Suprapubic skin (tissue), 4 donors: ENCODE results near the gene DMAC2L.

ENCODE experiments used
- EP300 ChIP-seq: sonication (generic); formaldehyde crosslinking; IDR thresholded peaks from one replicate; pipeline ENCODE4 v1.6.1; 2017; ENCODE audit warnings: antibody characterized with exemption
- POLR2A ChIP-seq, 2 donors: fragments of 450-650 bp; IDR thresholded peaks; one replicate each; pipeline ENCODE4 v1.6.1; 2017; ENCODE audit warnings: antibody characterized with exemption in 2 of 2, mild to moderate bottlenecking in 2 of 2, moderate library complexity in 2 of 2
- POLR2AphosphoS5 ChIP-seq, 3 donors: sonication (generic); formaldehyde crosslinking; IDR thresholded peaks; one replicate each; pipeline ENCODE4 v1.6.1; 2017; ENCODE audit warnings: antibody characterized with exemption in 3 of 3
- TF ChIP-seq, protein P1 (sequence below), 2 donors: fragments of 200-600 bp in 1 of 2; fragments of 450-650 bp in 1 of 2; sonication (generic) in 1 of 2; IDR thresholded peaks; one replicate each; pipeline ENCODE4 v1.5.1; 2016 to 2019; ENCODE audit warnings: antibody characterized with exemption in 2 of 2, mild to moderate bottlenecking in 1 of 2, moderate library complexity in 1 of 2

DNA sequence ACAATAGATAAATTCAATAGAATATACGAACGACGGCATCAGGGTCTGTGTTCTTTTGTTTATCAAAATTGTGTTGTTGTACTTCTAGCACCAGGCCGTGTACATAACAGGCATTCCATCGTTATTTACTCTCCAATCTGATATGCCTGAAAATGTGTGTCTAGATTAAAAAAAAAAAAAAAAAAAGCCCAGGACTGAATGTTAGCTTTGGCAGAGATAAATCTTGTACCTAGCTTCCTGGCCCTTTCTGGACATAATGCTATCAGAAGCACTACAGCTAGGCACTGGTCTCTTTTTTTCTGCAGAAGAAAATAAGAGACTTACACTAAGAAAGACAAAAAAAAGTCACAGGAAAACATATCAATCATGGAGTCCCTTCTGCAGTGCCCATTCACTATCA is 47.5 kb downstream of the DMAC2L start:
- TF ChIP-seq POLR2AphosphoS5 (IDR thresholded peaks at IDR 0.05) (no peak), POLR2A (IDR thresholded peaks at IDR 0.05) (no peak), EP300 (no peak)
- TF ChIP-seq, protein P1, sequence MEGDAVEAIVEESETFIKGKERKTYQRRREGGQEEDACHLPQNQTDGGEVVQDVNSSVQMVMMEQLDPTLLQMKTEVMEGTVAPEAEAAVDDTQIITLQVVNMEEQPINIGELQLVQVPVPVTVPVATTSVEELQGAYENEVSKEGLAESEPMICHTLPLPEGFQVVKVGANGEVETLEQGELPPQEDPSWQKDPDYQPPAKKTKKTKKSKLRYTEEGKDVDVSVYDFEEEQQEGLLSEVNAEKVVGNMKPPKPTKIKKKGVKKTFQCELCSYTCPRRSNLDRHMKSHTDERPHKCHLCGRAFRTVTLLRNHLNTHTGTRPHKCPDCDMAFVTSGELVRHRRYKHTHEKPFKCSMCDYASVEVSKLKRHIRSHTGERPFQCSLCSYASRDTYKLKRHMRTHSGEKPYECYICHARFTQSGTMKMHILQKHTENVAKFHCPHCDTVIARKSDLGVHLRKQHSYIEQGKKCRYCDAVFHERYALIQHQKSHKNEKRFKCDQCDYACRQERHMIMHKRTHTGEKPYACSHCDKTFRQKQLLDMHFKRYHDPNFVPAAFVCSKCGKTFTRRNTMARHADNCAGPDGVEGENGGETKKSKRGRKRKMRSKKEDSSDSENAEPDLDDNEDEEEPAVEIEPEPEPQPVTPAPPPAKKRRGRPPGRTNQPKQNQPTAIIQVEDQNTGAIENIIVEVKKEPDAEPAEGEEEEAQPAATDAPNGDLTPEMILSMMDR (IDR thresholded peaks at IDR 0.05): no peak
